Measurements from ENCODE around the gene SMIM20. TPM values are rescaled to one million over a fixed set of nuclear protein-coding genes. Genes with fewer than 3 reads are reported as not detected.

SMIM20 gene
- total RNA-seq, 4 donors from 2014 or later, result 12.2 to 17.1 (median 15.1) TPM

- Histone ChIP-seq H3K27ac (no peak overlapping the region), H3K4me1 (peaks cover 16% of the 10 kb centered on the region), H3K4me3 (no peak overlapping the region), H3K36me3 (no peaks in the 10 kb centered on the region), H3K9me3 (no peaks in the 10 kb centered on the region), H3K27me3 (no peaks in the 10 kb centered on the region)
- TF ChIP-seq EP300 (IDR thresholded peaks at IDR 0.05) (no peak), POLR2A (IDR thresholded peaks at IDR 0.05) (no peak), CTCF (IDR thresholded peaks at IDR 0.05) (no peak), POLR2AphosphoS5 (IDR thresholded peaks at IDR 0.05) (no peak)
- DNase-seq (ENCODE audit: low spot score in 2 of 2), result no peak
- 61% methylated on average over 10 of the region's 10 CpGs for WGBS
Measured at GRCh38 chr4:25927361-25928195, 13.6 kb downstream of the SMIM20 start.

GRCh38 chr4:25928379-25929297 is 14.6 kb downstream of the SMIM20 start:
- Histone ChIP-seq H3K9me3 (no peaks in the 10 kb centered on the region), H3K27me3 (no peaks in the 10 kb centered on the region), H3K36me3 (no peaks in the 10 kb centered on the region), H3K4me1 (peaks cover 16% of the 10 kb centered on the region), H3K4me3 (no peak overlapping the region), H3K27ac (peak overlapping the region; percentile 68)
- no peak for DNase-seq (ENCODE audit: low spot score in 2 of 2)
- WGBS, result 58% methylated on average over 11 of the region's 11 CpGs
- TF ChIP-seq POLR2A (IDR thresholded peaks at IDR 0.05) (no peak), POLR2AphosphoS5 (IDR thresholded peaks at IDR 0.05) (no peak), EP300 (IDR thresholded peaks at IDR 0.05) (no peak), CTCF (IDR thresholded peaks at IDR 0.05) (no peak)

GRCh38 chr4:25929298-25929686 is 15.3 kb downstream of the SMIM20 start:
- no peak for DNase-seq (ENCODE audit: low spot score in 2 of 2)
- Histone ChIP-seq H3K27me3 (no peaks in the 10 kb centered on the region), H3K36me3 (no peaks in the 10 kb centered on the region), H3K27ac (no peak overlapping the region), H3K4me1 (peaks cover 16% of the 10 kb centered on the region), H3K4me3 (no peak overlapping the region), H3K9me3 (no peaks in the 10 kb centered on the region)
- no peak for TF ChIP-seq POLR2AphosphoS5 (IDR thresholded peaks at IDR 0.05)
- TF ChIP-seq CTCF (IDR thresholded peaks at IDR 0.05), result no peak
- 83% methylated on average over 7 of the region's 7 CpGs for WGBS

- no peaks in the 10 kb centered on the region for H3K9me3 ChIP-seq
- DNase-seq (ENCODE audit: low spot score in 2 of 2), result no peak
- peaks cover 16% of the 10 kb centered on the region for H3K4me1 ChIP-seq
- H3K27ac ChIP-seq, result no peak overlapping the region
- 89% methylated on average over 6 of the region's 6 CpGs for WGBS
- no peak overlapping the region for H3K4me3 ChIP-seq
- TF ChIP-seq CTCF (IDR thresholded peaks at IDR 0.05) (no peak), EP300 (IDR thresholded peaks at IDR 0.05) (no peak), POLR2A (IDR thresholded peaks at IDR 0.05) (no peak), POLR2AphosphoS5 (IDR thresholded peaks at IDR 0.05) (no peak)
- H3K36me3 ChIP-seq, result no peaks in the 10 kb centered on the region
- no peaks in the 10 kb centered on the region for H3K27me3 ChIP-seq
Measured at GRCh38 chr4:25930731-25931354, 16.8 kb downstream of the SMIM20 start.
